ENCODE measurements around the gene CELA3A. TPM values are rescaled to one million over a fixed set of nuclear protein-coding genes. Genes with fewer than 3 reads are reported as not detected.

The CELA3A gene
- total and polyA plus RNA-seq, 2 of the 13 experiments (the other 11 are each of a cell fraction or from before 2014, with no cell fraction given): 0.09 TPM; not detected in 1

GRCh38 chr1:22024485-22025367, 23.3 kb downstream of the CELA3A start (continued):
- TF ChIP-seq ARID5B (CRISPR knock-in tag; IDR thresholded peaks at IDR 0.05) (no peak), TOPORS (CRISPR knock-in tag; IDR thresholded peaks at IDR 0.05) (no peak), ZMAT3 (CRISPR knock-in tag; conservative IDR thresholded peaks at IDR 0.05) (no peak), MXD1 (CRISPR knock-in tag; IDR thresholded peaks at IDR 0.05) (no peak), ZNF101 (CRISPR knock-in tag; IDR thresholded peaks at IDR 0.05; ENCODE audit: borderline replicate concordance, low read depth) (0 out of 2 replicates have a peak, but pooled peaks have one; percentile 31)
